HG03378 (cell line): ENCODE measurements around the gene LAMA5.

Experiments
- ATAC-seq: cut with Tn5 transposase; IDR thresholded peaks from one replicate; pipeline ENCODE4 v1.9.1; 2021; ENCODE audit warnings: mild to moderate bottlenecking, moderate library complexity; ENCODE audit not compliant: unreplicated experiment

Gene LAMA5

GRCh38 chr20:62367136-62367632 is at the start of gene LAMA5:
Gene LAMA5, minus strand, starts transcription at chr20:62367312. Its CDS starts 67 bp downstream, at chr20:62367245.
- no peak for ATAC-seq

GRCh38 chr20:62415354-62416111 is 48.4 kb upstream of the LAMA5 start:
- no peak for ATAC-seq

- no peak for ATAC-seq
Observed at GRCh38 chr20:62413896-62414481, 46.9 kb upstream of the LAMA5 start.

- ATAC-seq: no peak
Observed at GRCh38 chr20:62413025-62413570, 46.0 kb upstream of the LAMA5 start.

GRCh38 chr20:62412194-62413024 is 45.3 kb upstream of the LAMA5 start:
- no peak for ATAC-seq

GRCh38 chr20:62411479-62412193 is 44.5 kb upstream of the LAMA5 start:
- no peak for ATAC-seq

GRCh38 chr20:62410746-62411478 is 43.8 kb upstream of the LAMA5 start:
- ATAC-seq: no peak

GRCh38 chr20:62409931-62410745 is 43.0 kb upstream of the LAMA5 start:
- no peak for ATAC-seq

GRCh38 chr20:62409086-62409853 is 42.2 kb upstream of the LAMA5 start:
- ATAC-seq: no peak

- ATAC-seq: no peak
Observed at GRCh38 chr20:62408640-62409039, 41.5 kb upstream of the LAMA5 start.

GRCh38 chr20:62408055-62408454 is 40.9 kb upstream of the LAMA5 start:
- ATAC-seq: no peak

- ATAC-seq: peak; percentile 63
Observed at GRCh38 chr20:62407221-62407992, 40.3 kb upstream of the LAMA5 start, which contains the start of gene CABLES2. Gene CABLES2, minus strand, starts transcription at chr20:62407285. Its CDS starts 9 bp downstream, at chr20:62407276.

GRCh38 chr20:62406635-62407176 is 39.6 kb upstream of the LAMA5 start:
- peak; percentile 5 for ATAC-seq

GRCh38 chr20:62405981-62406513 is 38.9 kb upstream of the LAMA5 start:
- ATAC-seq: no peak

- no peak for ATAC-seq
Observed at GRCh38 chr20:62405108-62405980, 38.2 kb upstream of the LAMA5 start.

- ATAC-seq: no peak
Observed at GRCh38 chr20:62404761-62405107, 37.6 kb upstream of the LAMA5 start.
